GM18508 (cell line): ENCODE data around the gene POLR2J2.
"Not testable (repeated sequence)": the region's sequence is repeated elsewhere in the genome, so short reads cannot be mapped to it uniquely, and the experiment has no call there.

Experiments
- ATAC-seq: cut with Tn5 transposase; IDR thresholded peaks from one replicate; pipeline ENCODE4 v1.9.1; 2021; ENCODE audit warnings: moderate number of reproducible peaks; ENCODE audit not compliant: insufficient read depth, unreplicated experiment

POLR2J2 gene

DNA sequence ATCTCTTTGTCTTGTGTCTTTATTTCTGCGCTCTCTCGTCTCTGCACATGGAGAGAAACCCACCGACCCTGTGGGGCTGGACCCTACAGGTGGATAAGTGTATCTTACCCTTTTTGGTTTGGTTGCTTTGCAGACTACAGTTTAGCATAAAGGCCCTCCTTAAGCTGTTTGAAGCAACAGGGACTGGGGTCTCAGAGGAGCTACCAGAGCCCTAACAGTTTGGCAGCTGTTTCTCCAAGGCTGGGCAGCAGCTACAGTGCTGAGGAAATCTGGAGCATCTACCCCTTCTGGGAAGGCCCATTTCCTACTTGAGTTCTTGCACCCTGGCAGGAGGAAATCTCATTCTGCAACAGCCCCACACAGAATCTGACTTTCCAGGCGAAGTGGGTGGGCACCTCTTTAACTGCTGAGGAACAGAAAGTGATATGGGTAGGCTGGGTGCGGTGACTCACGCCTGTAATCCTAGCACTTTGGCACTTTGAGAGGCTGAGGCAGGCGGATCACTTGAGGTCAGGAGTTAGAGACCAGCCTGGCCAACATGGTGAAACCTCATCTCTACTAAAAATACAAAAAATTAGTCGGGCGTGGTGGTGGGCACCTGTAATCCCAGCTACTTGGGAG, 2.1 kb upstream of the POLR2J2 start:
- not testable (repeated sequence) for ATAC-seq

DNA sequence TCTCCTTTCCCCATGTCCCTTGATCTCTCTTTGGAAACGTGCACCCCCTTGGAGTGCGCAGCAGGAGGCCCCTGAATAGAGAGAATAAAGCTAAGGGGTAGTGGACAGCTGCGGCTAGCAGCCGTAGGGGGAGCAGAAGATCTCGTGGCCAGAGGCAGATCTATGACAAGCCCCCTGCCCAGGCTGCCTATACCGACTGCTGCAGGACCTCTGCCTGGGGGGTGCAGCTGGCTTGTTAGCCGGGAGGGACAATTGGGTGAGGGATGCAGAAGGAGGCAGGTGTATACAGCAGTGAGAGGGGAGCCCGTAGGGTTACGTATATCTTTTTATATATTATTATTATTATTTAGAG, 469 bp upstream of the POLR2J2 start:
- not testable (repeated sequence) for ATAC-seq

DNA sequence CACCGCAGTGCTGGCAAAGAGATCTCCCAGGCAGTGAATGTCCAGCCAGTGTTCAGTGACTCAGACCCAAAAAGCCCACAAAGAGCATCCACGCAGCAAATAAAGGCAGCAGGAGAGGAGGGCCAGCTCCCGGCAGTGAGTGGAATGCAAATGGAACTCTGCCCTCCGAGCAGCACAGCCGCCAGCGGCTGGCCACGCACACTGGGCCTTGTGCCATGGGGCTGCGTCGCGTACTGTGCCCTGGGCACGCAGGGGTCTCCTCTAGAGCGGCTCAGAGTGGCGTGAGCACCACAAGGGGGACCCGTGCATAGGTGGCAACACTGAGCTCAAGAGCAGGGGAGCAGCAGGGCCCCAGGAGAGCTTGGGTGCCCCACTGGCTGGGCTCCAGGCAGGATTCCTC, 3.9 kb downstream of the POLR2J2 start:
- ATAC-seq, result not testable (repeated sequence)

DNA sequence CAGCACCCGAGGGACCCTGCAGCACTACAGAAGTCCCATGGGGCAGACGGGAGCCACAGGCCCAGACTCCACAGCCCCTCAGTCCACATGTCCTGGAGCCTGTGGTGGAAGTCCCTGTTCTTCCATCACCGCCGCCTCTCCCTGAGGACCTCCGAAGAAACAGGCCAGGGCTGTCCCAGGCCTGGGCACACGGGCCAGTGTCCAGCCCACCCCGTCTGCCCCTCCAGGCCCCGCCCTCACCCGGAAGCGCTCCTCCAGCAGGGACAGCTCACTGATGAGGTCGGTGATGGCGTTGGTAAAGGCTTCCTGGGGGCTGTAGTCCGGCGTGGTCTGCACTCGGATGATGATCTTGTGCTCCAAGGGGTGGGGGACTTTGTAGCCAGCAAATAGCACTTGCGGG, 4.6 kb downstream of the POLR2J2 start:
- ATAC-seq, result not testable (repeated sequence)

DNA sequence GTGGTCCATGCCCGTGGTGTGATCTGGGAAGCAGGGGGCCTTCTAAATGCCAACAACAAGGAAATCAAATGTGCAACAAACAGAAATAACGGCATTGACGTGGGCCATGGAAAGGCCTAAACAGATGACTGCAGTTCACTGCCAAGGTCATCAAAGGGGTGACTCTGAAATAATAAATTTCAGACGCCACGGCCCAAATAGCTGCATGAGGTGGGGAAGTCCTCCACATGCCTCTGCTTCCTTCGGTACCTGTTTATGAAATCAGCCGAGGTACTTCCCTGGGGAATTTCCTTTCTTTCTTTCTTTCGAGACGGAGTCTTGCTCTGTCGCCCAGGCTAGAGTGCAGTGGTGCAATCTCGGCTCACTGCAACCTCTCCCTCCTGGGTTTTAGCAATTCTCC, 6.7 kb downstream of the POLR2J2 start:
- ATAC-seq, result not testable (repeated sequence)

DNA sequence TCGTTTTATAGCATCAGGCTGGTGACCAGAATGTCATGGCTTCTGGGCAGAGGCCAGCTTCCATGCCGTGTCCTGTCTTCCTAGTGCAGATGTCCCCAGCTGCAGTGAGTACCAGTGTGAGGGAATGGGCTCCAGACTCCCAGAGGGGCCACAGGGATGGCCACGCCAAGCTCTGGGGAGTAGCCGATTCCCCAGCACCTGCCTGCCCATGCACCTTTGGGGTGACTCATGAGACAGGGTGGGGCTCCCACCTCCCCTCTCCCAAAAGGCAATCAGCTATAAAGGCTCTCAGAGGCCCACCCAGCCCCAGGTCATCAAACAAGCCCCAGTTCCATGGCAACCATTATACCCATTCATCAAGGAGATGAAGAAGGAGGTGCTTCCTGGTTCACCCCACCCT, 21.5 kb downstream of the POLR2J2 start, which contains the start of gene SPDYE2B:
TSS of gene SPDYE2B (plus strand) at position 396 of the 400 bp plus-strand sequence. CDS start 2,030 bp downstream, outside the sequence.
- ATAC-seq, result not testable (repeated sequence)

DNA sequence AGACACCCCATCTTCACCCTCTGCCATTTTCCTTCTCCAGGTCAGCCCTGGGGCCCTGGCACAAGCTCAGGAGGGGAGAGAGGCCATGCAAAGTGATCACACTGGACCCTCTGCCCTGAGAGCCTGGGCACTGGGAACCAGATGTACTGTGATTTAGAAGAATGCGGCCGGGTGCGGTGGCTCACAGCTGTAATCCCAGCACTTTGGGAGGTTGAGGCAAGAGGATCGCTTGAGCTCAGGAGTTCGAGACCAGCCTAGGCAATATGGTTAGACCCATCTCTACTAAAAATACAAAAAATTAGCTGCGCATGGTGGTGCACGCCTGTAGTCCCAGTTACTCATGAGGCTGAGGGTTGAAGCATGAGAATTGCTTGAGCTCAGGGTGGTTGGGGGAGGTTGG, 23.6 kb downstream of the POLR2J2 start:
- ATAC-seq, result not testable (repeated sequence)

DNA sequence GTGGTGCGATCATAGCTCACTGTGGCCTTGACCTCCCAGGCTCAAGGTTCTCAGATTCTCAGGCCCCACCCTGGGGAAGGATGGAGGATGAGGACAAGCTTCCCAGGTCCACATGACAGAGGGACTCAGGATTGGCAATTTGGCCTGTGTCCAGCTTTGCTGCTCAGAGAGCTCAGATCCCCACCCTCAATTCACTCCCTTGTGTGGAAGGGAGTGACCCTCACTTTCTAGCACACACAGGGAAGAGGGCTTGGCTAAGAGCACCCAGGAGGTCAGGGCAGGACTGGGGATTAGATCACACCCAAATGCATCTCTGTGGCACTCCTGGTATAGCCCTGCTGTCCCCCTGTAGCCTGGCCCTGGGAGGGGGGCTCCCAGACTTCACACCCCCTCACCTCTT, 28.1 kb downstream of the POLR2J2 start:
- not testable (repeated sequence) for ATAC-seq

DNA sequence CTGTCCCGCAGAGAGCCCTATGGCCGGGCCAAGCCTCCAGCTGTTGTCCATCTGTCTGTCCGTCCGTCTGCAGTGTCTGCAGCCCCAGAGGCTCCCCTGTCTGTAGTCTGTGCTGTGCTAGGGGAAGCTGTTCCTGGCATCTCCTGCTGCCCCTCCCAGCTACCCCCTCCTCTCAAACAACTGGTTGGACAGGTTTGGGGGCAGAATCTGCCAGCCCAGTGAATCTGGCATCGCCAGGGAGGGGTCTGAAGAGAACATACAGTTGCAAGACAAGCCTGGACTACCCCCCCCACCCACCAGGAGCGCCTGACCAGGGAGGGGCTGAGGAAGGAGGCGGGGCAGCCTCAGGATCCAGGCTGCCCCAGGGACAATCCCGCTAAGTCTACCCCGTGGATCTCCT, 28.8 kb downstream of the POLR2J2 start, which contains the start of gene UPK3BL1:
TSS of gene UPK3BL1 (minus strand) at position 101 of the 400 bp plus-strand sequence. CDS start at position 51, 50 bp downstream.
- ATAC-seq, result not testable (repeated sequence)

DNA sequence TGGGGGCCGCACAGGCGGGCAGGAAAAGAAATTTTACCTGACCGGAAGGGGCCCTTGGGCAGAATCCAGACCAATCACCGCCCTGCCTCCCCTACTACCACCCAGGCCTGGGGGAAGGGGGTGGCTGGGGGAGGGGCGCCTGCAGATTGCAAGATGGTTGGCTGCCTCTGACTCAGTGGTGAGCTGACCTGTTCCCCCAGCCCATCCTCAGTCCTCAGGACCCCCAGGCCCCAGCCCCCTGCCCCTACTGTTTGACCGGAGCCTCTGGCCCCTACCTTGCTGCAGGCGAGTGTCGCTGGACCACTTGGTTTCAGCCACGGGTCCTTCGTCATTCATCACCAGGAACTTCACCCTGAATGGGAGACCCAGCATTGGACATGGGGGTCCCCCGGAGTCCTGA, 32.6 kb downstream of the POLR2J2 start:
- not testable (repeated sequence) for ATAC-seq

DNA sequence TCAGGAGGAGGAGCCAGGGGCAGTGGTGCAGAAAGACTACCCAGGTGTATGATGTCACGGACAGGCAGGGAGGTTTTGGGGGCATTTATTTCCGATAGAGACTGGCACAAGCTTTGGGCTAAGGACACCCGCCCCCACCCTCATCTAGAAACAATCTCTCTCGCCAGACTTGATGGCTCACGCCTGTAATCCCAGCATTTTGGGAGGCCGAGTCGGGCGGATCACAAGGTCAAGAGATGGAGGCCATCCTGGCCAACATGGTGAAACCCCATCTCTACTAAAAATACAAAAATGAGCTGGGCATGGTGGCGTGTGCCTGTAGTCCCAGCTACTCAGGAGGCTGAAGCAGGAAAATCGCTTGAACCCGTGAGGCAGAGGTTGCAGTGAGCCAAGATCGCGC, 34.5 kb downstream of the POLR2J2 start:
- ATAC-seq, result not testable (repeated sequence)

DNA sequence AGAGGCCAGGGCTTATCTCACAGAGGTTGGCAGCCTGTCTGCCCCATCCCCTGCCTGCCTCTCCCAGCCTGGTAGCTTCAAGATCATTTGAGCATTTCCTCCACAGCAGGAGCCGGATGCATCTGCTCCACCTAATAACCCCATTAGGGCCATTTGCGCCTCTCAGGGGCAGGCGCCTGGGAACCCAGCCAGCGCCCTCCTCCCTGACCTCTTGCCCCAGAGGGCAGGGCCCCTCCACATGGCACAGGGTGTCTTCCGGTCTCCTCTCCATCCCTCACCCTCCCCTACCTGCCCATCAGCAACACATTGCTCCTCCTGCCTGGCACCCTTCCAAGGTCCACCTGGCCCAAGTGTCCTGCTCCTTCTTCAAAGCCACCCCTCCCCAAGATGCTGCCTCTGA, 36.1 kb downstream of the POLR2J2 start:
- not testable (repeated sequence) for ATAC-seq

DNA sequence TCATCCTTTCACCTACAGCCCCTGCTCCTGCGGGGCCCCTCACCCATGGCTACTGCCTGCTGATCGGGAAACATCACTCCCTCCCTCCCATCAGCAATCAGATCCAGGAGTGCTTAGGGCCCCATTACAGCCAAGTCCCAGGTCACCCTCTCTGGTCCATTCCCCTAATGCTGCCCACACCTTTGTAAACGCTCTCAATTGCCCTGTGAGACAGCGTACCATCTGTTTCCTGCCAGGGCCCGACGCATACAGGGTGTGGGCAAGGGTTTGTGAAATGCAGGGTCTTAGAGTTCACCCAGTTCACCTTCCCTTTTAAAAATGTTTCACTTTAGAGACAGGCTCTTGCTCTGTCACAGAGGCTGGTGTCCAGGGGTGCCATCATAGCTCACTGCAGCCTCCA, 37.2 kb downstream of the POLR2J2 start:
- ATAC-seq, result not testable (repeated sequence)

DNA sequence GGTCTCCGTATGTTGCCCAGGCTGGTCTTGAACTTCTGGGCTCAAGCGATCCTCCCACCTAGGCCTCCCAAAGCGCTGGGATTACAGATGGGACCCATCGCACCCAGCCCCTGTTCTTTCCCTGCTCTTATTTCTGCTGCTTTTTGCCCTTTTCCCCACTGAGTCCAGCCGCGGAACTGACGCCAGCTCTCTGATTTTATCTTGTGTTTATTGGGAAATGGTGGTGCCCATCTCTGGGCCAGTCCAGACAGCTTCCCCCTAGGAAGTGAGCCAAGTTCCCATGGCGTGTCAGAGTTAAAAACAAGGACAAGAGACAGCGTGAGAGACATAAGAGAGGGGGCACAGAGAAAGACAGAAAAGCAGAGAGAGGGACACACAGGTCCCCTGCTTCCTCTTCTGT, 40.8 kb downstream of the POLR2J2 start:
- not testable (repeated sequence) for ATAC-seq

DNA sequence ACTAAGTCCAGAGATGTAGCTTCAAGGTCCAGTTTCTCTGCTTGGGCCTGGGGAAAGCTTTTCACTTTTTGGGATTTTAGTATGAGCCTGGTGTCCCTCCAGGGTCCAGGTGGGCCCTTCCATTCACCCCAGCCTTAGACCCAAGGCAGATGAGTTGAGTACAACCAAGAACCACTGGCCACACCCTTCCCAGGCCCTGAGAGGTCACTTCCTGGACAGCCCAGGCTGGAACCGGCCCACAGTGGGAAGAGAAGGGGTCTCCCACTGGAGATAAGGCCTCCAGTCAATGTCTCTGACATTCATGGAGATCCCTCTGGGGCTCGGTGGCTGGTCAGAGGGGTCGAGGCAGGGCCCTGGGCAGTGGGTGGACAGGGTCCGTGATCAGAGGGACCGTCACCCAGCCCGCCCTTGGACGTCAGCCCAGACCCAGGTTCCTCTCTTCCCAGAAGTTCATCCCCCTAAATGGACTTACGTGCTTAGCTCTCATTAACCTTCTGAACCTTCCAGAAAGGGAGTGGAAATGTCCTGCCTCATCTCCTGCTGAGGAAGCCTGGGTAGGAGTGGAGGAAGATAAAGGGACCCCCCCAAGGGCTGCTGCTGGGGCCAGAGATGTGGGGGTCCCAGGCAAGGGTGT, 44.1 kb downstream of the POLR2J2 start:
- ATAC-seq, result not testable (repeated sequence)

DNA sequence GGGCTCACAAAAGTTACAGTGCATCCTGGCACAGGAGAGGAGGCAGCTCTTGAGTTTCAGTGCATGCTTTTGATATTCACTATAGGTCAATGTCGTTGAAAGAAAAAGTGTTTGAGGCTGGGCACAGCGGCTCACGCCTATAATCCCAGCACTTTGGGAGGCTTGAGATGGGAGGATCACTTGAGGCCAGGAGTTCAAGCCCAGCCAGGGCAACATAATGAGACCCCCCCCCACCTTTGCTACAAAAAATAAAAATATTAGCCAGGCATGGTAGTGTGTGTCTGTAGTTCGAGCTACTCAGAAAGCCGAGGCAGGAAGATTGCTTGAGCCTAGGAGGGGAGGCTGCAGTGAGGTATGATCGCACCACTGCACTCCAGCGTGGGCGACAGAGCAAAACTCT, 53.3 kb downstream of the POLR2J2 start:
- ATAC-seq, result not testable (repeated sequence)

DNA sequence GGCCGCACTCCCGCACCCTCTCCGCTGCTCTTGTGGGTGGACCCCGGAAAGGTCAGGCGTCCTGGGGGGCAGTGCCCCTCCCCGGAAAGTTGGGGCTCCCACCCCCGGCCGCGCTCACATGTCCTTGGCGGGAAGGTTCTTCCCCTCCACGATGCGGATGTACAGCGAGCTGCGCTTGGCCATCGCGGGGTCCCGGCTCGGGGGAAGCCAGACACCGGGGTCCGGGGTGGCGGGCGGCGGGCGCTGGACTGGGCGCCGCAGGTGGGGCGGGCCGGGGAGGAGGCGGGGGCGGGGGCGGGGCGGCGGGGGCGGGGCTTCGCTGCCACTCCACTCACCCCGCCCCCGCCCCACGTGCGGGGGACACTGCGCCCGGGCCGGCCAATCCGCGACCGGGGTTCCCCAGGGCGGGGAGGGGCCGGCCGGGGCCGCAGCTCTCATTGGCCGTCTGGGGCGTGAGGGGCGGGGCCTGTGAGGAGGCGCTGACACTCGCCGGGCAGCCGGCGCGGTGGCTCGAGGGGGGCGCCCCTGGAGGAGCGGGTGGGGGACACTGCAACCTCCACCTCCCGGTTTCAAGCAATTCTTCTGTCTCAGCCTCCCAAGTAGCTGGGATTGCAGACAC, 54.8 kb downstream of the POLR2J2 start, which contains the start of gene RASA4:
TSS of gene RASA4 (minus strand) at position 250 of the 619 bp plus-strand sequence. CDS start at position 183, 67 bp downstream.
- not testable (repeated sequence) for ATAC-seq
